Endodermal cell (in vitro differentiated cells): ENCODE results near the gene CHST11. TPM values are rescaled to one million over a fixed set of nuclear protein-coding genes. Genes with fewer than 3 reads are reported as not detected.

Experiments used
- DNase-seq: peaks from one replicate; pipeline ENCODE4 v3.0.0-alpha.2; 2017
- H3K27ac ChIP-seq: 2 replicates; pipeline ENCODE4 v1.5.1; 2013; ENCODE audit warnings: mild to moderate bottlenecking, low read depth, low read length, moderate library complexity
- H3K27me3 ChIP-seq: 2 replicates; pipeline ENCODE4 v1.6.1; 2013; ENCODE audit warnings: mild to moderate bottlenecking, low read length, moderate library complexity; ENCODE audit not compliant: insufficient read depth, control insufficient read depth, poor library complexity, severe bottlenecking
- H3K36me3 ChIP-seq: 2 replicates; pipeline ENCODE4 v1.7.0; 2013; ENCODE audit warnings: mild to moderate bottlenecking, low read length, moderate library complexity; ENCODE audit not compliant: control insufficient read depth, insufficient read depth
- H3K4me1 ChIP-seq: one replicate; pipeline ENCODE4 v1.7.0; 2013; ENCODE audit warnings: low read length; ENCODE audit not compliant: control insufficient read depth, insufficient read depth
- H3K4me3 ChIP-seq: 2 replicates; pipeline ENCODE4 v1.5.1; 2013; ENCODE audit warnings: mild to moderate bottlenecking, low read length, moderate library complexity
- H3K9ac ChIP-seq: 2 replicates; pipeline ENCODE4 v1.6.1; 2013; ENCODE audit warnings: mild to moderate bottlenecking, low read length, moderate library complexity; ENCODE audit not compliant: poor library complexity, severe bottlenecking; ENCODE audit errors: extremely low read depth
- H3K9me3 ChIP-seq: 2 replicates; pipeline ENCODE4 v1.6.1; 2013; ENCODE audit warnings: mild to moderate bottlenecking, low read length, moderate library complexity; ENCODE audit not compliant: control insufficient read depth
- H3K27ac Mint-ChIP-seq: 2 replicates; pipeline ENCODE4 v1.8.0; 2020; ENCODE audit warnings: mixed read lengths
- H3K27me3 Mint-ChIP-seq: 2 replicates; pipeline ENCODE4 v1.8.0; 2021; ENCODE audit warnings: mild to moderate bottlenecking, mixed read lengths; ENCODE audit not compliant: insufficient read depth
- H3K36me3 Mint-ChIP-seq: 2 replicates; pipeline ENCODE4 v1.8.0; 2020; ENCODE audit warnings: low read depth, mixed read lengths
- H3K4me1 Mint-ChIP-seq: 2 replicates; pipeline ENCODE4 v1.8.0; 2020; ENCODE audit warnings: mixed read lengths
- H3K4me3 Mint-ChIP-seq: 2 replicates; pipeline ENCODE4 v1.8.0; 2020; ENCODE audit warnings: mild to moderate bottlenecking, moderate library complexity, mixed read lengths
- H3K9me3 Mint-ChIP-seq: 2 replicates; pipeline ENCODE4 v1.8.0; 2020; ENCODE audit warnings: mild to moderate bottlenecking, mixed read lengths
- WGBS, 2 experiments: methylation state at CpG; one replicate each; pipeline versions ENCODE4 v1.1.5 to v1.1.7; 2013; ENCODE audit warnings: missing lambda C conversion rate in 2 of 2, mixed read lengths in 1 of 2; ENCODE audit not compliant: insufficient coverage in 1 of 2, insufficient read length in 1 of 2; 5-methylcytosine and 5-hydroxymethylcytosine counted together
- total RNA-seq, 2 donors: library from RNA; stranded (reverse); fragmentation: NEBNext Ultra II Directional in 1 of 2; extraction: Animal tissue kit (Norgen Biotek cat#: 25700) in 1 of 2; gene quantifications; 2 replicates in 1 of 2; 3 replicates in 1 of 2; pipeline ENCODE4 v1.2.1, GENCODE V29; 2021
- TF ChIP-seq, protein P1 (sequence below): fragments of 200-600 bp; sonication (generic); conservative IDR thresholded peaks from 2 replicates; pipeline ENCODE4 v1.5.0; 2021; ENCODE audit warnings: antibody characterized with exemption, mild to moderate bottlenecking

The CHST11 gene
- total RNA-seq, 2 donors from 2014 or later: 30.7 to 36.2 TPM

GRCh38 chr12:104793285-104793684 lies 336.5 kb downstream of the CHST11 start:
- H3K4me3 Mint-ChIP-seq: no peak overlapping the region
- no peak overlapping the region for H3K27ac Mint-ChIP-seq
- TF ChIP-seq, protein P1, sequence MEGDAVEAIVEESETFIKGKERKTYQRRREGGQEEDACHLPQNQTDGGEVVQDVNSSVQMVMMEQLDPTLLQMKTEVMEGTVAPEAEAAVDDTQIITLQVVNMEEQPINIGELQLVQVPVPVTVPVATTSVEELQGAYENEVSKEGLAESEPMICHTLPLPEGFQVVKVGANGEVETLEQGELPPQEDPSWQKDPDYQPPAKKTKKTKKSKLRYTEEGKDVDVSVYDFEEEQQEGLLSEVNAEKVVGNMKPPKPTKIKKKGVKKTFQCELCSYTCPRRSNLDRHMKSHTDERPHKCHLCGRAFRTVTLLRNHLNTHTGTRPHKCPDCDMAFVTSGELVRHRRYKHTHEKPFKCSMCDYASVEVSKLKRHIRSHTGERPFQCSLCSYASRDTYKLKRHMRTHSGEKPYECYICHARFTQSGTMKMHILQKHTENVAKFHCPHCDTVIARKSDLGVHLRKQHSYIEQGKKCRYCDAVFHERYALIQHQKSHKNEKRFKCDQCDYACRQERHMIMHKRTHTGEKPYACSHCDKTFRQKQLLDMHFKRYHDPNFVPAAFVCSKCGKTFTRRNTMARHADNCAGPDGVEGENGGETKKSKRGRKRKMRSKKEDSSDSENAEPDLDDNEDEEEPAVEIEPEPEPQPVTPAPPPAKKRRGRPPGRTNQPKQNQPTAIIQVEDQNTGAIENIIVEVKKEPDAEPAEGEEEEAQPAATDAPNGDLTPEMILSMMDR: no peak
- H3K36me3 Mint-ChIP-seq: no peaks in the 10 kb centered on the region
- Histone ChIP-seq H3K27ac (no peak overlapping the region), H3K4me3 (no peak overlapping the region), H3K4me1 (no peaks in the 10 kb centered on the region), H3K9ac (no peak overlapping the region), H3K9me3 (no peaks in the 10 kb centered on the region), H3K36me3 (no peaks in the 10 kb centered on the region), H3K27me3 (no peaks in the 10 kb centered on the region)
- H3K27me3 Mint-ChIP-seq: no peaks in the 10 kb centered on the region
- no peaks in the 10 kb centered on the region for H3K9me3 Mint-ChIP-seq
- no peak for DNase-seq
- WGBS, 2 experiments: 96 to 100% methylated on average over 1 to 3 of the region's 3 CpGs
- peaks cover 3% of the 10 kb centered on the region for H3K4me1 Mint-ChIP-seq

DNA sequence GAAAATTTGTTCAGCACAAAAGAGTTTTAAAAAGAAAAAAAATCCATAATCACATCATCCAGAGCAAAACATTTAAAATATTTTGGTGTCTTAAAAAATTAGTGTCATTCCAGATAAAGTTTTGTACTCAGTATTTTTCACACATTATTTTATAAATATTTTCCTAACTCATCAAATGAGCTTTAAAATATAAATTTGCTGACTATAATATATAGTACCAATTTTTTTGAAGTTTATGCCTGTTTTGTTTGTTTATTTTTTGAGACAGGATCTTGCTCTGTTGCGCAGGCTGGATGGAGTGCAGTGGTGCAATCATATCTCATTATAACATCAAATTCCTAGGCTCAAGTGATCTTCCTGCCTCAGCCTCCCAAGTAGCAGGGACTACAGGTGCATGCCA lies 337.2 kb downstream of the CHST11 start:
- Mint-ChIP-seq H3K4me3 (no peak overlapping the region), H3K27me3 (no peaks in the 10 kb centered on the region), H3K36me3 (no peaks in the 10 kb centered on the region), H3K9me3 (no peaks in the 10 kb centered on the region), H3K4me1 (peaks cover 3% of the 10 kb centered on the region), H3K27ac (no peak overlapping the region)
- H3K27me3 ChIP-seq: no peaks in the 10 kb centered on the region
- no peaks in the 10 kb centered on the region for H3K36me3 ChIP-seq
- no peaks in the 10 kb centered on the region for H3K4me1 ChIP-seq
- TF ChIP-seq, protein P1: no peak
- no peak overlapping the region for H3K27ac ChIP-seq
- DNase-seq: no peak
- H3K9ac ChIP-seq: no peak overlapping the region
- H3K9me3 ChIP-seq: no peaks in the 10 kb centered on the region
- 93% methylated on average over 1 of the region's 1 CpG; no CpG with 5 or more reads in 1 of the 2 experiments for WGBS, 2 experiments
- H3K4me3 ChIP-seq: no peak overlapping the region

GRCh38 chr12:104796475-104796862 lies 339.7 kb downstream of the CHST11 start:
- Mint-ChIP-seq H3K27ac (no peak overlapping the region), H3K9me3 (no peaks in the 10 kb centered on the region), H3K4me1 (no peaks in the 10 kb centered on the region), H3K4me3 (no peak overlapping the region), H3K27me3 (no peaks in the 10 kb centered on the region), H3K36me3 (no peaks in the 10 kb centered on the region)
- no peaks in the 10 kb centered on the region for H3K36me3 ChIP-seq
- H3K4me3 ChIP-seq: no peak overlapping the region
- no peaks in the 10 kb centered on the region for H3K9me3 ChIP-seq
- TF ChIP-seq, protein P1: no peak
- DNase-seq: no peak
- no peak overlapping the region for H3K9ac ChIP-seq
- H3K27ac ChIP-seq: no peak overlapping the region
- no peaks in the 10 kb centered on the region for H3K27me3 ChIP-seq
- no peaks in the 10 kb centered on the region for H3K4me1 ChIP-seq
